ENCODE measurements around the gene CNOT11. TPM values are rescaled to one million over a fixed set of nuclear protein-coding genes. Genes with fewer than 3 reads are reported as not detected.
"Not testable (repeated sequence)": the region's sequence is repeated elsewhere in the genome, so short reads cannot be mapped to it uniquely, and the experiment has no call there.

Gene CNOT11
- total RNA-seq, 1 donor from 2014 or later, result 51.3 TPM

DNA sequence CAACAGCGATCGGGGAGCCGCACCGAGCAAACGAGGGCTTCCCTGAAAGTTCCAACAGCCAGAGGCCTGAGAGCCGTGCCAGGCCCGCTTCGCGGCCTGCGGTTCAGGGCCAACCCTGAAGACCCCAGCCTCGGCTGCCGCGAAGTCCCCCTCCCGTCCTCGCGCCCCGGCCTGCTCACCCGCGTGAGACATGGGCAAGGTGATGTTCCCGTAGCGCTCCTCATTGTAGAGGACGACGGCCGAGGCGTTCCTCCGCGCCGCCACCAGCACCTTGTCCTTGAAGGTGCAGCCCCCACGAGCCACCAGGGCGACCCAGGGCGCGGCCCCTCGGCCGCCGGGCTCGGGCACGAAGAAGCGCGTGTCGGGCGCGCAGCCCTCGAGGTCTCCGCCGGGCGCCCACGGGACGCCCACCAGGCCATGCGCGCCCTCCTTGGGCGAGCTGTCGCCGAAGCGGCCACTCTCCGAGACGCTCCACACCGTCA is 55.3 kb downstream of the CNOT11 start:
- no peaks in the 10 kb centered on the region for H3K27me3 ChIP-seq (ENCODE audit: control insufficient read depth, insufficient read depth, low read length)
- DNase-seq (ENCODE audit: low read depth), result no peak

GRCh38 chr2:101308432-101309210 is 55.9 kb downstream of the CNOT11 start, which contains the start of gene RNF149:
Gene RNF149, minus strand, starts transcription at chr2:101308701. Its CDS starts 113 bp downstream, at chr2:101308588.
- DNase-seq (ENCODE audit: low read depth), result no peak
- peak within 1 kb of the TSS; percentile 70 for H3K4me3 ChIP-seq (ENCODE audit: low read depth, low read length)
- TF ChIP-seq CTCF (IDR thresholded peaks at IDR 0.05; ENCODE audit: insufficient read depth, low read length, poor library complexity, severe bottlenecking), result no peak
- H3K27me3 ChIP-seq (ENCODE audit: control insufficient read depth, insufficient read depth, low read length), result no peaks in the 10 kb centered on the region
- no peaks in the 10 kb centered on the region for H3K36me3 ChIP-seq (ENCODE audit: control insufficient read depth, insufficient read depth, low read length)

More for the DNA sequence above, 55.3 kb downstream of the CNOT11 start:
- no peak for TF ChIP-seq CTCF (IDR thresholded peaks at IDR 0.05; ENCODE audit: insufficient read depth, low read length, poor library complexity, severe bottlenecking)
- peak overlapping the region; percentile 70 for H3K4me3 ChIP-seq (ENCODE audit: low read depth, low read length)
- H3K36me3 ChIP-seq (ENCODE audit: control insufficient read depth, insufficient read depth, low read length), result no peaks in the 10 kb centered on the region

- TF ChIP-seq CTCF (IDR thresholded peaks at IDR 0.05; ENCODE audit: insufficient read depth, low read length, poor library complexity, severe bottlenecking), result no peak
- DNase-seq (ENCODE audit: low read depth), result no peak
- H3K36me3 ChIP-seq (ENCODE audit: control insufficient read depth, insufficient read depth, low read length), result no peaks in the 10 kb centered on the region
- no peaks in the 10 kb centered on the region for H3K27me3 ChIP-seq (ENCODE audit: control insufficient read depth, insufficient read depth, low read length)
- no peak overlapping the region for H3K4me3 ChIP-seq (ENCODE audit: low read depth, low read length)
Observed at GRCh38 chr2:101310090-101310833, 57.6 kb downstream of the CNOT11 start.

- H3K4me3 ChIP-seq (ENCODE audit: low read depth, low read length), result no peak overlapping the region
- no peaks in the 10 kb centered on the region for H3K27me3 ChIP-seq (ENCODE audit: control insufficient read depth, insufficient read depth, low read length)
- no peak for TF ChIP-seq CTCF (IDR thresholded peaks at IDR 0.05; ENCODE audit: insufficient read depth, low read length, poor library complexity, severe bottlenecking)
- no peaks in the 10 kb centered on the region for H3K36me3 ChIP-seq (ENCODE audit: control insufficient read depth, insufficient read depth, low read length)
- no peak for DNase-seq (ENCODE audit: low read depth)
Observed at GRCh38 chr2:101310834-101311695, 58.4 kb downstream of the CNOT11 start.

- Histone ChIP-seq H3K36me3 (ENCODE audit: control insufficient read depth, insufficient read depth, low read length) (no peaks in the 10 kb centered on the region), H3K27me3 (ENCODE audit: control insufficient read depth, insufficient read depth, low read length) (no peaks in the 10 kb centered on the region), H3K4me3 (ENCODE audit: low read depth, low read length) (no peak overlapping the region)
- DNase-seq (ENCODE audit: low read depth), result no peak
- TF ChIP-seq CTCF (IDR thresholded peaks at IDR 0.05; ENCODE audit: insufficient read depth, low read length, poor library complexity, severe bottlenecking), result no peak
Observed at GRCh38 chr2:101311696-101312017, 59.0 kb downstream of the CNOT11 start.

- H3K36me3 ChIP-seq (ENCODE audit: control insufficient read depth, insufficient read depth, low read length); DNase-seq (ENCODE audit: low read depth); H3K4me3 ChIP-seq (ENCODE audit: low read depth, low read length); H3K27me3 ChIP-seq (ENCODE audit: control insufficient read depth, insufficient read depth, low read length): not testable (repeated sequence)
Observed at GRCh38 chr2:101316568-101316967, 63.9 kb downstream of the CNOT11 start.

Measured in kidney epithelial cell (primary cell).